ENCODE data around the gene C1QTNF8.
A peak's percentile ranks its signal among the peaks of the same experiment; 100 is the strongest.

Gene C1QTNF8

GRCh38 chr16:1127101-1127500 is 31.1 kb upstream of the C1QTNF8 start:
- no peak for DNase-seq

DNA sequence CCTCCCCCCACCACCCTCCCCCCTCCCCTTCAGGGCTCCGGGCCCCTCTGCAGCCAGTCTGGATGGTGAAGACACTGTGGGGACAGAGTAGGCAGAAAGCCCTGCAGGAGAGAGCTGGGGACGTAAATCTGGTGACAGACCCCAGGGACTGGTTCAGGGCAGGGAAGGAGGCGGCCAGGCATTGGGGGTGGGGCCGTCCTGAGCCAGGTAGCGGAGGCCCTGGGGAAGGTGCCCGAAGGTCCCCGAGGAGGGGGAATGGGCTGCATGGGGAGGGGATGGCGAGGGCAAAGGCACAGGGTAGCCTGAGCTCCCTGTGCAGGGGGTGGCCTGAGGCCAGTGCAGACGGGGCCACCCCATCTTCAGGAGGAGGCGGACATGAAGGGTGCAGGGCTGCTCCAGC is 30.5 kb upstream of the C1QTNF8 start:
- no peak for DNase-seq

DNA sequence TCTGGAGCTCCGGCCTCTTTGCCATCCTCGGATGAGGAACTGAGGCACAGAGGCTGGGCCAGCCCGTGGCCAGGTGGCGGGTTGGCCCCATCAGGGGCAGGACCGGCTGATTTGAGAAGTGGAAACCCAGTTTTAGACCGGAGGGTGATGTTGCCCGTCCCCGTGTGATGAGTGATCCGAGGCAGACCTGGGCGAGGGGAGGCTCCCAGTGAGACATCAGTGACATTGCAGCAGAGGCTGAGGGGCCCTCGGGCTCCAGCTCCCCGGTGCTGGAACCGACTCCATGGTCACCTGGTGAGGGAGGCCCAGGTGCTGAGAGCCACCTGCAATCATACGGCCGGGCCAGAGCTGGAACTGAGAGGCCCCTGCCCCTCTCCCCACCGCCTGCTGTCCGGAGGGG is 30.0 kb upstream of the C1QTNF8 start:
- DNase-seq: no peak

- DNase-seq: peak; percentile 83
Measured at GRCh38 chr16:1125471-1125870, 29.4 kb upstream of the C1QTNF8 start.

DNA sequence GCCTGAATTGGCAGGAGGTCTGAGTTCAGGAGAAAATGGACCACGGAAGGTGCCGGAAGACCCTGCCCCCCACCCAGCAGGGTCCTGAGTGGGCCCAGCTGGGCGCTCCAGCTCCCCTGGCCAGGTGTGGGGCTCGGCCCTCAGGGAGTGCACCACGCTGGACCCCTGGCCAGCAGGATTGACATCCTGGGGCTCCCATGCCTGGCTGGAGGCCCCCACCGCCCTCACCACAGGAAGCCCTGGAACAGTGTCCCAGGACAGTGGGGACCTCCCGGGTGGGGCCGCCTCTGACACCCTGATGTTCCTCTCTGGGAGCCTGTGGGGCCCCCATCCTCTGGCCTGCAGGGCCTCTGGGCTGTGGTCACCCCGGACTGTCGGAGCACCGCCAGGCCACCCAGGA is 28.8 kb upstream of the C1QTNF8 start:
- no peak for DNase-seq

GRCh38 chr16:1124291-1124690 is 28.2 kb upstream of the C1QTNF8 start:
- no peak for DNase-seq

DNA sequence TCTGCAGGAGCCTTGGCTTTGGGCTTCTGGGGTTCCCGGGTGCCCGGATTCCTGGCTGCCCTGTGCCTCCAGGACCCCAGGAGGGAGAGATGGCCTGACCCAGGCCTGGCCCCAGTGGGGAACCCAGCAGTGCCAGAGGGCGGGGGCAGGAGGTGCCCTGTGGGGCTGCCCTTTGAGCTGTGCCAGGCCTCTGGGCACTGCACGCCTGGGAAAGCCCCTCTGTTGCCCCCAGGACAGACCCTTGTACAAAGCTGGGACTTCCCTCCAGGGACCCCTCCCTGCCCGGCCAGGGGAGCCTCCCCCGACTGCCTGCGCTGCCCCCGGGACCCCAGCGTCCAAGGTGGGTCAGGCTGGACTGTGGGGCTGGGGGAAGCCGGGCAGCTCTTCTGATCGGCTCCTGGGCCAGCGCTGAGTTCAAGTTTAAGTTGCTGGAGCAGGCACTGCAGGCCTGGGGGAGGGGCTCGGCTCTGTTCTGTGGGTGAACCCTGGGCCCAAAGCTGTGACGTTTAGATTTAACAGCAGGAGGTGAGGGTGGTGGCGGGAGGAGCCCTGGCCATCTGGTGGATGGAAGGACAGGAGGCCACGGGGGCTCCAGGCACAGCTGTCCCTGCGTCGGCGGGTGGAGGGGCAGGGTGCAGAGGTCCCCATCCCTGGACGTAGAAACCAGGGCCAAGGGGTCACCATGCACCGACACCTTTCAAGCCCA is 27.6 kb upstream of the C1QTNF8 start:
- DNase-seq: no peak

DNA sequence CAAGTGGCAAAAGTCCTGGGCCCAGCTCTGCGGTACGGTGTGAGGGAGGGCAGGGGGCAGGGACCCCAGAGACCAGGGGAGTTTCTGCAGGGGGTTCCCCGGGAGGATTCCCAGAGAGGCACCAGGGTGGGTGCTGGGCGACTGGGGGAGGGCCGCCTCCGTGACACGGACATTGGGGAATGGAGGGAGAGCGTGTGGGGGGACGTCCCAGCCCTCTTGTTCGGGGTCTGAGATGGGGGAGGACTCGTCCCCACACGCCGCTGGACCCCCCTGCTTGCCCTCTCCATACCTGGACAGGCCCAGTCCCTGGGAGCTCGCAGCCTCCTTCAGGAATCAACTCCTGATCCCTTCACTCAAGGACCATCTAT is 26.3 kb upstream of the C1QTNF8 start:
- no peak for DNase-seq

GRCh38 chr16:1121601-1122397 is 25.8 kb upstream of the C1QTNF8 start:
- no peak for DNase-seq

DNA sequence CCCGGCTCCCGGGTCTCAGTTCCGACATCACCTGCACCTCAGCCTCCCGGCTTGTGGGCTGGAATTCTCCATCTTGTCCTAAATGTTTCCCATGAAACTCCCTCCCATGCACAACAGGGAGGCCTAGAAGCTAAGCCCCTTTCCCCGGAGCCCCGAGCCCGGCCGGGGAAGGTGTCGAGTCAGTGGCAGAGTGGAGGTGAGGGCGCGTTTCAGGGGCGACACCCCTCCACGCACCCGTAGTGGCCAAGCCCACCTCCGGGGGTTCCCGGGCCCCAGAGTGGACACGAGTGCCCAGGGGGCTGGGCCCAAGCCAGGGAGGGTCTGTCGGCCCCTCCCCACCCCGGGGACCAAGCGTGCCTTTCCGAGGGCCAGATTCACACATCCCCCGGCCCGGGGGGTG is 25.0 kb upstream of the C1QTNF8 start:
- DNase-seq: no peak

GRCh38 chr16:1120577-1120941 is 24.5 kb upstream of the C1QTNF8 start:
- no peak for DNase-seq

GRCh38 chr16:1119766-1120576 is 23.9 kb upstream of the C1QTNF8 start:
- DNase-seq: no peak

DNA sequence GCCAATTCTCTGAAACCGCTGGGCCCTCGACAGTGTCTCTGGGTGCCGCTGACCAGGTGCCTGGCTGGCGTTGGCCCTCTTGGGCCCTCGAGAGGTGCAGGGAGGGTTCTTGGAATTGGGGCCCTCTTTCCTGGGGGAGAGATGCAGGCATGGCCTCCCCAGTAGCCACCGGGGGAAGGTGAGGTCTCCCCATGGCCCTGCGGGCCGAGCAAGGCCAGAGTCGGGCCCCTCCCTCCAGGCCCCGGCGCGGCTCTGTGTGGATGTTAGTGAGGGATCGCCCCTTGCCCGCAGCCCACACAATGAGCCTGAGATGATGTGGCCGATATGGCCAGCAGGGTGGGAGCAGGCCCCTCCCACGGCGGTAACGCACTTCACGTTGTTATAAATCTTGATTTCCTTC is 23.1 kb upstream of the C1QTNF8 start:
- no peak for DNase-seq

DNA sequence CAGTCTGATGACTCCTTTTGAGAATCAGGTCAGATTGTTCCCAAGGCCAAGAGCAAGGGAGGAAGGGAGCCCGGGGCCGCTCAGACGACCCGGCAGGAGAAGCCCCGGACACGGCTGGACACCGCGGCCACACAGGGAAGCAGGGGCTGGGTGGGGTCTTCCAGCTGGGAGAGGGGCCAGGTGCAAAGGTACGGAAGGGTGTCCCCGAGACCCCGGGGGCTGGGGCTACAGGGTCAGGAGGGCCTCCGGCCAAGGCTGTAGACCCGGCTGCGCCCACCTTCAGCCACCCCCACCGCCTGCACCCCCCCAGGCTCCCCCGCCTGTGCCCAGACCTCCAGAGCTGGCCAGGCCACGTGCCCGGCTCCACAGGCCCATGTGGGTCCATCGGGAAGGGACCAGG is 21.9 kb upstream of the C1QTNF8 start:
- DNase-seq: no peak

GRCh38 chr16:1117176-1117900 is 21.3 kb upstream of the C1QTNF8 start:
- DNase-seq: no peak

- DNase-seq: no peak
Measured at GRCh38 chr16:1116693-1117077, 20.6 kb upstream of the C1QTNF8 start.

- no peak for DNase-seq
Measured at GRCh38 chr16:1113889-1114526, 18.0 kb upstream of the C1QTNF8 start.

GRCh38 chr16:1113489-1113888 is 17.4 kb upstream of the C1QTNF8 start:
- DNase-seq: no peak

- DNase-seq: no peak
Measured at GRCh38 chr16:1112506-1113184, 16.6 kb upstream of the C1QTNF8 start.

DNA sequence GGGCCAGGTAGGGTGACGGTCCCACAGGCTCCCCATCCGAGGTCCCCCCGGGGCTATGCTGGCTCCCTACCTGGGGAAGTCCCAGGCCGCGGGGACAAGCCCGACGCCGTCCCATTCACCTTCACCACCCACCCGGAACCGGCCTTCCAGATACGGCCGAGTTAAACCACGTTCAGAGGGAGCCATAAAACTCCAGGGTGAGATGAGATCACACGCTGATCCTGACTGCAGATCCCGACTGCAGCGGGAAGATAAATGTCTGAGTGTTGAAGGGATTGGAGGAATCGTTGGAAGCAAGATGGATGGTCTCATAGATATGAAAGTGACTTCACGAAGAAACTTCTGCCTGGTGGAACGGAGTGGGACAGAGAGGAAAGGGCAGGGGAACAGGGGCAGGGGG is 13.6 kb upstream of the C1QTNF8 start:
- no peak for DNase-seq

GRCh38 chr16:1108299-1109252 is 12.5 kb upstream of the C1QTNF8 start:
- peak; percentile 12 for DNase-seq

Data from NCI-H2227 treated with DMSO at 0.1 percent for 48 hours (cell line).